Raji (cell line): ENCODE data around the gene RGS19.

Source experiments
- POLR2A ChIP-seq: IDR thresholded peaks from 2 replicates; pipeline ENCODE4 v1.6.1; 2011; ENCODE audit warnings: low read depth, low read length, control low read depth; ENCODE audit not compliant: insufficient read depth

RGS19 gene

DNA sequence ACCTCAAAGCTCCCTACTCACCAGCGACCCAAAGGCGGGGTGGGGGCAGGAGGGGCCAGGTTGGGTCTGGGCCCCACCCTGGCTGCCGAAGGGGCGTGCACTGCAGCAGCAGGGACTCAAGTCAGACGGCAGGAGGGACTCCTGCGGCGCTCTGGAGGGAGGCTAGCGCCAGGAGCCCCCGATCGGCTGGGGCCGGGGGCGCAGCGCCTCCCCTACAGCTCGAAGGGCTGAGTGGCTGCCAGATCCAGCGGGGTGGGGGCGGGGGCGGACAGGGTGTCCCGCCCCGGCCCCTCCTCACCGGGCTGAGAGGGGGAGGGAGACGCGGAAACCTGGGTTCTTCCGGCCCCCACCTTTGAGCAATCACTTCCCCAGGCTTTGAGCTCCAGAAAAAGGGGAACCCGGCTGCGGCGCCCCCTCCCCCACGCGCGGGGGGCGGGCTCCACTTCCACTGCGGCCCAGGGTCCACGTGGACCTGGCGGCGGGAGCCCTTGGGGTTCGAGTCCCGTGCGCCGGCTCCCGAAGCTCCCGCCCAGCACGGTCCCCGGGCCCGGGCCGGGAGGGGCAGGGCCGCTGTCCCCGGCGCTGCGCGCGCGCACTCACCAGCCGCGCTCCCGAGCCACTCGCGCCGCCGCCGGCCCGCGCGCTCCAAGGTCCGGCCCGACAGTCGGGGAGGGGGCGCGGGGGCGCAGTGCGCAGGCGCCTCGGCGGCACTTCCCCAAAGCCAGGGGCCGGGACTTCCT lies at the start of gene RGS19:
RGS19 (minus strand) TSS at position 246 of the 740 bp plus-strand sequence. CDS start 2,632 bp downstream, outside the sequence.
- peak; percentile 56 for TF ChIP-seq POLR2A

GRCh38 chr20:64121586-64121985 lies 42.3 kb upstream of the RGS19 start:
- TF ChIP-seq POLR2A = no peak

- TF ChIP-seq POLR2A = no peak; the same call in 1 of the 2 replicates
Observed at GRCh38 chr20:64119681-64120341, 40.5 kb upstream of the RGS19 start.

- no peak for TF ChIP-seq POLR2A
Observed at GRCh38 chr20:64119301-64119680, 40.0 kb upstream of the RGS19 start.

DNA sequence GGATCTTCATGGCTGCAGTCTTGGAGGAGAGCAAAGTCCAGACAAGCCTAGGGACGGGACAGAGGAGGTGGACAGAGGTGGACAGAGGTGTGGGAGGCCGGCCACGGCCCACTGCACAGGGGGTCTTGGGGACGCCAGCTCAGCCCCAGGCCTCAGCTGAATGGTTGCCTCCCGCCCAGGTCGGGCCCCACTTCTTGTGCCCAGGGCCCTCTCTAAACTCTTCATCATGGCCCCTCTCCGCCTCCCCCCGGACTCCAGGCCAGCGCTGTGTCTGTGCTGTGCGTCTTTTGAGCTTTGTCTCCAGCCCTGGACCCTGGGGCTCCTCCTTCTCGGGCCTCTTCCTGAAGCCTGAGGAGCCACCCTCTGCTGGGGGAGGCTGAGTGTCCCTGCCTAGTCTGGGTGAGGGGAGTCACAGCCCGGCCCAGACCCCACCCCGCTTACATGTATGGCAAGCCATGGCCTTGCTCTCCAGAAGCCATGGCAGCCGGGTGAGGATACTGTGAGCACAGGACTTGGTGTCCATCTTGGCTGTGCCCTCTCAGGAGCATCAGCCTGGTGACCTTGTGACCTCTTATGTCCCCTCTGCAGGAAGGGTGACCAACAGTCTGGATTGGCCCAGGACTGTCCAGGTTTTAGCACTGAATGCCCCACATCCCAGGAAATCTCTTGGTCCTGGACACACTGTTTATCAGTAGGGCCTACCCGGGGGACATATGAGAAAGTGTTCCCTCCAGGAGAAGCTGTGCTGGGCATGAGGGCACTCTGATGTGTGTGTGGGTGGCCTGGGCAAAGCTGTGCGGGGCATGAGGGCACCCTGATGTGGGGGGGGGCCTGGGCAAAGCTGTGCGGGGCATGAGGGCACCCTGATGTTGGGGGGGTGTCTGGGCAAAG lies 37.5 kb upstream of the RGS19 start:
- TF ChIP-seq POLR2A = no peak

GRCh38 chr20:64116016-64116415 lies 36.7 kb upstream of the RGS19 start:
- no peak for TF ChIP-seq POLR2A

- no peak for TF ChIP-seq POLR2A
Observed at GRCh38 chr20:64115171-64115911, 36.0 kb upstream of the RGS19 start.

GRCh38 chr20:64114356-64114971 lies 35.1 kb upstream of the RGS19 start:
- TF ChIP-seq POLR2A = no peak

GRCh38 chr20:64113796-64114355 lies 34.6 kb upstream of the RGS19 start:
- TF ChIP-seq POLR2A = no peak

DNA sequence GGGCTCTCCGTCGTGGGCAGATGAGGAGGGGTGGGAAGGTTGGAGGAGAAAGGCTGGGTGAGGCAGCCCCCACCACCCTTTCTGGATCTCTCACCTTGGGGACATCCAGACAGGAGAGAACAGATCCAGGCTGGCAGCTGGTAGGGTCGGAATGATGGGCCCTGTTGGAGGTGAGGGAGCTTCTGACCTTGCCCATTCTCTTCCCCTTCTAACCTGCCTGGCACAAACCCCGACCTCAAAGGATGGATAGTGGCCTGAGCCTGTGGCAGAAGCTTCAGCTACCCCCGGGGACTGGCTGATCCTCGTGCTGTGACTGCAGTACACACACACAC lies 34.1 kb upstream of the RGS19 start:
- no peak for TF ChIP-seq POLR2A

GRCh38 chr20:64112691-64113443 lies 33.5 kb upstream of the RGS19 start:
- TF ChIP-seq POLR2A = no peak

- no peak for TF ChIP-seq POLR2A
Observed at GRCh38 chr20:64111841-64112641, 32.7 kb upstream of the RGS19 start.

DNA sequence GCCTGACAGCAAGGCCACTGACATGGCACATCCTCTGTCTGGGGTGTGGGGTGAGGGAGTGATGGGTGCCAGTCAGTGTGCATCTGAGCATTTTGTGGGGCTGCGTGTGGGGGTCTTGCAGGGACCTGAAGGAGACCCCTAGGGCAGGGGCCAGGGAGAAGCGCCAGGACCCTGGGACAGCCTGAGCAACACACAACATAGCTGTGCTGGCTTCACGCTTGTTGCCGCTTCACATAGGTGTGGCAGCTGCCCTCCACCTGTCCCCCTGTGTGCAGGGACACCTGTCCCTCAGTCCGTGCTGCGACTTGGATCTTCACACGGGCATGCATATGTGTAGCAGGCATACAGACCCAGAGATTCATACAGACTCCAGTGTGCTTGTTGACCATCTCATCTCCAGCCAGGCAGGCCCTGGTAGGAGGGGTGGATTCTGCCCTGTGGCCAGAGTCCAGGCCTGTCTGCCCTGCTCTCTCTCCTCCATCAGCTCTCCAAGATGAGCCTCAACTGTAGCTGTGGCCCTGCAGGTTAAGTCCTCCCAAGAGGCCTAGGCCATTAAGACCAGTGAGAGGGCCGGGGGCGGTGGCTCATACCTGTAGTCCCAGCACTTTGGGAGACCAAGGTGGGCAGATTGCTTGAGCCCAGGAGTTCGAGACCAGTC lies 31.2 kb upstream of the RGS19 start:
- TF ChIP-seq POLR2A = no peak
